ENCODE measurements around the gene NPBWR2. TPM values are rescaled to one million over a fixed set of nuclear protein-coding genes. Genes with fewer than 3 reads are reported as not detected.

The NPBWR2 gene
- total and polyA plus RNA-seq, 9 of the 15 experiments (the other 6 are each of a cell fraction or from before 2014, with no cell fraction given): not detected

DNA sequence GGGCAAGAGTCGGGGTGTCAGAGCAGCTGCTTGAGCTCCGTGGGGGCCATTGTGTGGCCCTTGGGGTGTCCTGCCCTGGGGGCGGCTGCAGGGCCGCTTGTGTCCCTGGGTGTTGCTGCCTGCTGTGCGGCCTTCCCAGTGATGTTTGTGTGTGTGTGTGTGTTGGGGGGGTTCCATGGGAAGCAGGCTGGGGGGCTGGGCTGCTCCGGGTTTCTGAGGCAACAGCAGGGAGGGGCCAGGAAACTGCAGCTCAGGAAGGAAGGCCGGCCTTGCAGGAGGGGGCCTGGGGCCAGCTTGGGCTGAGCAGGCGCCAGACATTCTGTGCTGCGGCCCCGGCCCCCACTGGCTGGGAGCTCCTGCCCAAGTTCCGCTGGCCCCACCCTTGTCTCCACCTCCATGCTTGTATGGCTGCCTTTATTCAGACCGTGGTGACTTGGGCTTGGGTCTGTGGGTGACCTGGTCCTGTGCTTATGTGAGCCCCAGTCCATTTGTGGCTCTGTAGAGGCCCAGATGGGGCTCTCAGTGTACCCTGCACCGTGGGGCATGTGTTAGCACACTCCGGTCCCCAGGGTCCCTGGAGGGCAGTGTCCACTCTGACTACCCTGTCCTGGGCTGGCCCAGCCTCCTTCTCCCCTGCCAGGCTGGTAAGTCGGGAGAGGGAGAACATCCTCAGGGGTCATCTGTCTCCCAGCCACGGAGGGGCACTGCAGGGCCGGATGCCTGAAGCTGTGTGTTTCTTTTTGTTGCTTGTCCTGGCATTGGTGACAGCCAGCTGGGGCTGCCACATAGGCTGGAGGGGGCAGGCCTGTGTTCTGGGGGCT, 53.3 kb downstream of the NPBWR2 start (continued):
- TF ChIP-seq YY1 (IDR thresholded peaks at IDR 0.05; ENCODE audit: borderline replicate concordance in 1 of 3, control insufficient read depth in 1 of 3, extremely low read depth in 1 of 3, insufficient read depth in 3 of 3, insufficient read length in 1 of 3, insufficient replicate concordance in 2 of 3, low read depth in 1 of 3, low read length in 2 of 3) (peak in 1 of 3 experiments; percentile 11), ZNF644 (tag; IDR thresholded peaks at IDR 0.05; ENCODE audit: low read depth) (no peak), CBFA2T3 (IDR thresholded peaks at IDR 0.05) (no peak), ZBTB33 (CRISPR knock-in tag; IDR thresholded peaks at IDR 0.05) (peak; percentile 54; the same call in 1 of the 2 replicates), ZBTB43 (CRISPR knock-in tag; IDR thresholded peaks at IDR 0.05) (no peak), ZBTB7A (IDR thresholded peaks at IDR 0.05; ENCODE audit: borderline replicate concordance, control insufficient read depth, low read depth, low read length) (0 out of 2 replicates have a peak, but pooled peaks have one; percentile 54), IRF2 (CRISPR knock-in tag; IDR thresholded peaks at IDR 0.05) (no peak), ADNP (tag; IDR thresholded peaks at IDR 0.05) (no peak), PCBP1 (IDR thresholded peaks at IDR 0.05; ENCODE audit: low read depth, low read length, poor library complexity, severe bottlenecking) (no peak), ZNF589 (CRISPR knock-in tag; IDR thresholded peaks at IDR 0.05; ENCODE audit: low read depth) (peak; percentile 30; the same call in 1 of the 2 replicates), HDAC8 (tag; IDR thresholded peaks at IDR 0.05) (no peak)
- TF ChIP-seq, protein P1, sequence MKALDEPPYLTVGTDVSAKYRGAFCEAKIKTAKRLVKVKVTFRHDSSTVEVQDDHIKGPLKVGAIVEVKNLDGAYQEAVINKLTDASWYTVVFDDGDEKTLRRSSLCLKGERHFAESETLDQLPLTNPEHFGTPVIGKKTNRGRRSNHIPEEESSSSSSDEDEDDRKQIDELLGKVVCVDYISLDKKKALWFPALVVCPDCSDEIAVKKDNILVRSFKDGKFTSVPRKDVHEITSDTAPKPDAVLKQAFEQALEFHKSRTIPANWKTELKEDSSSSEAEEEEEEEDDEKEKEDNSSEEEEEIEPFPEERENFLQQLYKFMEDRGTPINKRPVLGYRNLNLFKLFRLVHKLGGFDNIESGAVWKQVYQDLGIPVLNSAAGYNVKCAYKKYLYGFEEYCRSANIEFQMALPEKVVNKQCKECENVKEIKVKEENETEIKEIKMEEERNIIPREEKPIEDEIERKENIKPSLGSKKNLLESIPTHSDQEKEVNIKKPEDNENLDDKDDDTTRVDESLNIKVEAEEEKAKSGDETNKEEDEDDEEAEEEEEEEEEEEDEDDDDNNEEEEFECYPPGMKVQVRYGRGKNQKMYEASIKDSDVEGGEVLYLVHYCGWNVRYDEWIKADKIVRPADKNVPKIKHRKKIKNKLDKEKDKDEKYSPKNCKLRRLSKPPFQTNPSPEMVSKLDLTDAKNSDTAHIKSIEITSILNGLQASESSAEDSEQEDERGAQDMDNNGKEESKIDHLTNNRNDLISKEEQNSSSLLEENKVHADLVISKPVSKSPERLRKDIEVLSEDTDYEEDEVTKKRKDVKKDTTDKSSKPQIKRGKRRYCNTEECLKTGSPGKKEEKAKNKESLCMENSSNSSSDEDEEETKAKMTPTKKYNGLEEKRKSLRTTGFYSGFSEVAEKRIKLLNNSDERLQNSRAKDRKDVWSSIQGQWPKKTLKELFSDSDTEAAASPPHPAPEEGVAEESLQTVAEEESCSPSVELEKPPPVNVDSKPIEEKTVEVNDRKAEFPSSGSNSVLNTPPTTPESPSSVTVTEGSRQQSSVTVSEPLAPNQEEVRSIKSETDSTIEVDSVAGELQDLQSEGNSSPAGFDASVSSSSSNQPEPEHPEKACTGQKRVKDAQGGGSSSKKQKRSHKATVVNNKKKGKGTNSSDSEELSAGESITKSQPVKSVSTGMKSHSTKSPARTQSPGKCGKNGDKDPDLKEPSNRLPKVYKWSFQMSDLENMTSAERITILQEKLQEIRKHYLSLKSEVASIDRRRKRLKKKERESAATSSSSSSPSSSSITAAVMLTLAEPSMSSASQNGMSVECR (CRISPR knock-in tag; IDR thresholded peaks at IDR 0.05): 0 out of 2 replicates have a peak, but pooled peaks have one; percentile 27
- TF ChIP-seq, protein P2, sequence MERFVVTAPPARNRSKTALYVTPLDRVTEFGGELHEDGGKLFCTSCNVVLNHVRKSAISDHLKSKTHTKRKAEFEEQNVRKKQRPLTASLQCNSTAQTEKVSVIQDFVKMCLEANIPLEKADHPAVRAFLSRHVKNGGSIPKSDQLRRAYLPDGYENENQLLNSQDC (CRISPR knock-in tag; IDR thresholded peaks at IDR 0.05): no peak
